Activated T-helper 1 cell treated with anti-CD3 and anti-CD28 coated beads, Interleukin-12 subunit alpha, Interleukin-12 subunit beta, Interleukin-2, Interleukin-4 antibody, amounts not matched to agents 30 ng/mL and 10 ng/mL and 1 ng/mL, durations not matched to agents 14 hours and 24 hours and 36 hours (primary cell): ENCODE data around the gene CHD5. TPM values are rescaled to one million over a fixed set of nuclear protein-coding genes. Genes with fewer than 3 reads are reported as not detected.
A peak's percentile ranks its signal among the peaks of the same experiment; 100 is the strongest.

Experiments used
- DNase-seq: peaks from one replicate; pipeline ENCODE4 v3.0.0; 2021; ENCODE audit warnings: low spot score
- H3K27ac Mint-ChIP-seq: one replicate; pipeline ENCODE4 v1.8.0; 2021; ENCODE audit warnings: mild to moderate bottlenecking, mixed read lengths
- H3K27me3 Mint-ChIP-seq: one replicate; pipeline ENCODE4 v1.8.0; 2022; ENCODE audit warnings: mild to moderate bottlenecking, moderate library complexity, mixed read lengths; ENCODE audit not compliant: insufficient read depth
- H3K36me3 Mint-ChIP-seq: one replicate; pipeline ENCODE4 v1.8.0; 2021; ENCODE audit warnings: low read depth, mixed read lengths
- H3K4me1 Mint-ChIP-seq: one replicate; pipeline ENCODE4 v1.8.0; 2021; ENCODE audit warnings: low read depth, mixed read lengths
- H3K4me3 Mint-ChIP-seq: one replicate; pipeline ENCODE4 v1.8.0; 2021; ENCODE audit warnings: mild to moderate bottlenecking, moderate library complexity, mixed read lengths
- H3K9me3 Mint-ChIP-seq: one replicate; pipeline ENCODE4 v1.8.0; 2021; ENCODE audit warnings: mixed read lengths
- intact Hi-C: fragments of 100-400 bp; cut with micrococcal nuclease; formaldehyde crosslinking; loops from one replicate; pipeline ENCODE4 v1.15.1; 2024
- total RNA-seq: library from RNA; stranded (reverse); gene quantifications from 2 replicates; pipeline ENCODE4 v1.2.3, GENCODE V29; 2022

The CHD5 gene
- total RNA-seq, 1 donor from 2014 or later, result 0.62 TPM

- peaks cover 43% of the 10 kb centered on the region for H3K4me1 Mint-ChIP-seq
- peaks cover 38% of the 10 kb centered on the region for H3K36me3 Mint-ChIP-seq
- H3K9me3 Mint-ChIP-seq, result no peaks in the 10 kb centered on the region
- DNase-seq, result no peak
- peaks cover 2% of the 10 kb centered on the region for H3K27me3 Mint-ChIP-seq
- intact Hi-C loops, result loop anchor here (1.0 to 2.0 kb wide), 2 partner anchors 8 to 71 kb away; partner anchors contain the start of gene RNF207
- H3K4me3 Mint-ChIP-seq, result peak overlapping the region; percentile 94
- H3K27ac Mint-ChIP-seq, result peak overlapping the region; percentile 92
Measured at GRCh38 chr1:6197746-6198427, 17.8 kb upstream of the CHD5 start.

GRCh38 chr1:6191968-6192367 lies 11.8 kb upstream of the CHD5 start:
- no peaks in the 10 kb centered on the region for H3K27me3 Mint-ChIP-seq
- H3K27ac Mint-ChIP-seq, result no peak overlapping the region
- H3K9me3 Mint-ChIP-seq, result no peaks in the 10 kb centered on the region
- DNase-seq, result no peak
- peaks cover 17% of the 10 kb centered on the region for H3K4me1 Mint-ChIP-seq
- H3K4me3 Mint-ChIP-seq, result no peak overlapping the region
- intact Hi-C loops, result no loop called here
- H3K36me3 Mint-ChIP-seq, result peaks cover 42% of the 10 kb centered on the region

DNA sequence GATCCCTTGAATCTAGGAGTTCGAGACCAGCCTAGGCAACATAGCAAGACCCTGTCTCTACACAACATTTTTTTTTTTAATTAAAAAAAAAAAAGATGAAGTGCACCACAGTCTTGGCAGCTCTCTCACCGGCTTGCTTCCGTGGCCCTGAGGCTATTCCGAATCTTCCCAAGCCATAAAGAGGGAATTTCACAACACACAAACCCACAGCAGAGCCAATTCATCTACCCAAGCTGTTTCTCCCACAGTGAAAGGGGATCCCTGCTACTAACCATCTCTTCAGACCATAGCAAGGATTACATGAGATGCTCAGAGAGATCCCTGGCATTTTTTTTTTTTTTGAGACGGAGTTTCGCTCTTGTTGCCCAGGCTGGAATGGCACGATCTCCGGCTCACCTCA lies 8.3 kb upstream of the CHD5 start:
- Mint-ChIP-seq H3K27ac (no peak overlapping the region), H3K4me1 (peaks cover 11% of the 10 kb centered on the region), H3K27me3 (peaks cover 2% of the 10 kb centered on the region), H3K4me3 (no peak overlapping the region), H3K9me3 (no peaks in the 10 kb centered on the region), H3K36me3 (peaks cover 49% of the 10 kb centered on the region)
- DNase-seq, result no peak
- intact Hi-C loops, result no loop called here

DNA sequence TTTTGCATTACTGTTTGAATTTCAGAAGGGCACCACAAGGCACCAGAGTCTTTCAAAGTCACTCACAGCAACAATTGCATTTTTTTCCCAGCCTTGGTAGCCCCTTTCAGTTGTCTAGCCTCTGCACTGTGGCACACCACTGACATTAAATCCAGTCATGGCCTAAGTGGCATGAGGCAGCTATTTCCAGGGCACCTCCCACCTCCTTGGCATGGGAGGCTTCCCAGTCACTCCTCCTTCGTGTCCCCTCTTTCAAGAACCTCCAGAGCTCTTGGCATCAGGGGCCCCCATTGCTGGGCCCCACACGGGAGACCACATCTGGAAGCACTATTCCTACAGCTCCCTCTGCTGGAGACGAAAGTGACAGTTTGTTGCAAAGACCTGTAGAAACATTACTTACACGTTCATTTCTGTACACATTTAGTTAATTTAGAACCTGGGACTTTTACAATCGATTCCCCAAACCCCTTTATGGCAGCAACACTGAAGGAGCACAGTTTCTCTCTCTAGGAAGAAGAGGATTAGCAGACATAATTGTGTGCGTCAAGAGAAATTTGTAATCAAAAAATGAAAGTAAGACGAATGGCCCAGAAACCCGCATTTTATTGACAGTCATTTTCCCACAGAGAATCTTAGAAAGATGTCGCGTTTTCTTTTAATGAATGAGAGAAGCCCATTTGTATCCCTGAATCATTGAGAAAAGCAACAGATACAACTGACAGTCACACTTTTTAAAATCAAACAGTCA lies 5.7 kb upstream of the CHD5 start:
- H3K9me3 Mint-ChIP-seq, result no peaks in the 10 kb centered on the region
- H3K4me3 Mint-ChIP-seq, result no peak overlapping the region
- DNase-seq, result no peak
- H3K4me1 Mint-ChIP-seq, result peaks cover 28% of the 10 kb centered on the region
- no peak overlapping the region for H3K27ac Mint-ChIP-seq
- H3K36me3 Mint-ChIP-seq, result peaks cover 43% of the 10 kb centered on the region
- peaks cover 13% of the 10 kb centered on the region for H3K27me3 Mint-ChIP-seq
- intact Hi-C loops, result no loop called here

GRCh38 chr1:6185151-6185550 lies 5.0 kb upstream of the CHD5 start:
- Mint-ChIP-seq H3K27ac (no peak overlapping the region), H3K27me3 (peaks cover 16% of the 10 kb centered on the region), H3K36me3 (peaks cover 42% of the 10 kb centered on the region), H3K4me3 (no peak overlapping the region), H3K4me1 (peaks cover 29% of the 10 kb centered on the region), H3K9me3 (no peaks in the 10 kb centered on the region)
- no peak for DNase-seq
- intact Hi-C loops, result no loop called here

GRCh38 chr1:6184083-6184783 lies 4.1 kb upstream of the CHD5 start:
- DNase-seq, result no peak
- Mint-ChIP-seq H3K4me3 (no peak overlapping the region), H3K36me3 (peaks cover 35% of the 10 kb centered on the region), H3K4me1 (peaks cover 28% of the 10 kb centered on the region), H3K27me3 (peaks cover 16% of the 10 kb centered on the region), H3K27ac (no peak overlapping the region), H3K9me3 (no peaks in the 10 kb centered on the region)
- intact Hi-C loops, result loop anchor here (5.0 kb wide), 1 partner anchor 77 kb away; no protein-coding TSS in a partner anchor

- Mint-ChIP-seq H3K27me3 (peaks cover 21% of the 10 kb centered on the region), H3K4me3 (no peak overlapping the region), H3K36me3 (peaks cover 30% of the 10 kb centered on the region), H3K27ac (no peak overlapping the region), H3K4me1 (peaks cover 23% of the 10 kb centered on the region), H3K9me3 (no peaks in the 10 kb centered on the region)
- intact Hi-C loops, result loop anchor here (5.0 kb wide), 1 partner anchor 76 kb away; no protein-coding TSS in a partner anchor
- DNase-seq, result no peak
Measured at GRCh38 chr1:6183520-6183989, 3.4 kb upstream of the CHD5 start.

DNA sequence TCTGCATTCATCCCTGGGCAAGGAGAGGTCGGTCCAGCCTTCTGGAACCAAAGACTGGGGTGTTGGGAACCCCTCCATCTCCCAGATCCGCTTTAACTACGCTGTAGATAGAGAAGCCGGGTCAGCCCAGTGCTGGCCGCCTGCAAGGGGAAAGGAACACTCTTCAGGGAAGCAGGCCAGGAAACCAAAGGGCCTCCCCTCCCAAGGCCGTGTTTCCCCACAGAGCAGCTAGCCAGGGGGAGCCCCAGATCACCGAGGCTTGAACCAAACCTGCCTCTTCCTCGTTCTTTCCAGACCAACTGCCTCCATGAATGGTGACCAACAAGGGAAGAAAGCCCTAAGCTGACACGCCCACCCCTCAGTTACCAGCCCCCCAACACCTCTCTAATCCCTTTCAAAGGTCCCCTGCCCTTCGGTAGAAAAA lies 1.2 kb upstream of the CHD5 start:
- Mint-ChIP-seq H3K27me3 (peaks cover 39% of the 10 kb centered on the region), H3K27ac (peak overlapping the region; percentile 26), H3K4me3 (peak overlapping the region; percentile 19), H3K9me3 (no peaks in the 10 kb centered on the region), H3K4me1 (peaks cover 23% of the 10 kb centered on the region), H3K36me3 (peaks cover 23% of the 10 kb centered on the region)
- intact Hi-C loops, result loop anchor here (5.0 kb wide), 1 partner anchor 74 kb away; no protein-coding TSS in a partner anchor
- no peak for DNase-seq

GRCh38 chr1:6180707-6181311 lies 688 bp upstream of the CHD5 start:
- DNase-seq, result no peak
- no peak overlapping the region for H3K27ac Mint-ChIP-seq
- H3K36me3 Mint-ChIP-seq, result peaks cover 19% of the 10 kb centered on the region
- H3K27me3 Mint-ChIP-seq, result peaks cover 39% of the 10 kb centered on the region
- peaks cover 19% of the 10 kb centered on the region for H3K4me1 Mint-ChIP-seq
- no peaks in the 10 kb centered on the region for H3K9me3 Mint-ChIP-seq
- intact Hi-C loops, result loop anchor here (5.0 kb wide), 1 partner anchor 74 kb away; no protein-coding TSS in a partner anchor
- H3K4me3 Mint-ChIP-seq, result peak overlapping the region; percentile 13

DNA sequence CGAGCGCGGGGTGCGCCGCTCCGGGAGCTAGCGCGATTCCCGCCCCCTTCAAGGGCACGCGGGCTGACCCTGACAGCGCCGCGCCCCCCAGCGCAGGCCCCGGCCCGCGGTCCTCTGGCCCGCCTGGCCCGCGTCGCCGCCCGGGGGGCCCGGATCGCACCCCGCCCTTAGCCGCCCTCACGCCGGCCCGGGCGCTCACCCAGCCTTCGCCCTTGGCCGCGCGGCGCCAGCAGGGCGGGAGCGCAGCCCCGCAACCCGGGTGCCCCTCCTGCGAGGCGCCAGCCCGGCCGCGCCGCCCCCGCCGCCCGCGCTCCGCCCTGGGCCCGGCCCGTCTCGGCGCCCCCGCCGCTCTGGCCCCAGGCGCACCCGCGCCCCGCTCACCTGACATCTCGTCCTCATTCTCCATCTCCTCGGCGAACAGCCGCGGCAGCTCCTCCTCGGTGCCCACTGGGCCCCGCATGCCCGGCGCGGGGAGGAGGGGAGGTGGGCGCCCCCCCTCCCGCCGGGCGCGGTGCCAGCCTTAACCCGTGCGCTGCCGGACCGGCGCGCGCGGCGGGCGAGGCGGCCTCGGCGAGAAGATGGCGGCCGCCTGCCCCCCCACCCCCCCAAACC lies 451 bp downstream of the CHD5 start:
- no peak overlapping the region for H3K4me3 Mint-ChIP-seq
- peaks cover 12% of the 10 kb centered on the region for H3K36me3 Mint-ChIP-seq
- no peaks in the 10 kb centered on the region for H3K9me3 Mint-ChIP-seq
- H3K4me1 Mint-ChIP-seq, result peaks cover 18% of the 10 kb centered on the region
- H3K27me3 Mint-ChIP-seq, result peaks cover 39% of the 10 kb centered on the region
- H3K27ac Mint-ChIP-seq, result no peak overlapping the region
- intact Hi-C loops, result loop anchor here (5.0 kb wide), 1 partner anchor 72 kb away; no protein-coding TSS in a partner anchor
- no peak for DNase-seq

DNA sequence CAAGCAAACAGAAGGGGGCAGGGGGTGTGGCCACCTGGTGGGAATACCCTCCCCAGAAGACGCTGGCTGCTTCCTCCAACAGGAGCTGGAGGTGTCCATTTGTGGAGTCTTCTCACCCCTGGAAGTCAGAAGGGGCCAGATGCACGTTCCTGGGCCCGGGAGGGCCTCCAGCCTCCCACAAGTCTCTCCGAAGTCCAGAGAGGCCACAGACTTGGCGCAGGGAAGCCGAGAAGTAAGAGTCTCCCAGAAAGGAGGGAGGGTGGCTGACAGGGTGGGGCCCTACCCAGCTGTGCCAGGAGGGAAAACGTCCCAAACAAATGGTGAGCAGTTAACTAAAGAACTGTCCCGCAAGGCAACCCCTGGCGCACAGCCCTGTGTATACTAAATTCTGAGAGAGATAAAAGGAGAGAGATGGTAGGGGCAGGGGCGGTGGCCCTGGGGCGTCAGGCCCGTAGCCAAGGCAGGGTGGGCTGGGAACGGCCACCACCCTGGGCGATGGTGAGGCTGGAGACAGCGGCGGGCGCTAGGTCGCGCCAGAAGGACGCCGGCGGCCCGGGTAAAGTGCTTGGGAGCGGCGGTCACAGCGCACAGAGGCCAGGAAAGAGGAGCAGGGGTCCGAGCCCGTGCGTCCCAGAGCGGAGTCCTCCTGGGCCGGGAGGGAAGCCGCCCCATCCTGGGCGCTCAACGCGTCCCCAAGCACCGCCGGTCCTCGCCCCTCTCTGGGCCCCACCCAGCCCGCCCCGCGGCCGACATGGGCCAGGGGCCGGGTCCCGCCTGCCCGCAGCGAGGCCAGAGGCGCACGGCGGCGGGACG lies 1.2 kb downstream of the CHD5 start:
- intact Hi-C loops, result no loop called here
- Mint-ChIP-seq H3K4me3 (no peak overlapping the region), H3K9me3 (no peaks in the 10 kb centered on the region), H3K27me3 (peaks cover 39% of the 10 kb centered on the region), H3K4me1 (peaks cover 18% of the 10 kb centered on the region), H3K27ac (peak overlapping the region; percentile 53), H3K36me3 (peaks cover 6% of the 10 kb centered on the region)
- DNase-seq, result no peak
